ENCODE results near the gene VWF. TPM values are rescaled to one million over a fixed set of nuclear protein-coding genes. Genes with fewer than 3 reads are reported as not detected.
"Not testable (repeated sequence)": the region's sequence is repeated elsewhere in the genome, so short reads cannot be mapped to it uniquely, and the experiment has no call there.

Gene VWF
- total RNA-seq, 2 donors from 2014 or later: 248 to 476 TPM

GRCh38 chr12:6157482-6157881 lies 33.0 kb upstream of the VWF start:
- H3K27me3 ChIP-seq (ENCODE audit: control insufficient read depth, insufficient read depth, low read length, poor library complexity, severe bottlenecking): no peaks in the 10 kb centered on the region
- Mint-ChIP-seq H3K27me3 (ENCODE audit: insufficient read depth) (peaks cover 4% of the 10 kb centered on the region), H3K9me3 (no peaks in the 10 kb centered on the region), H3K27ac (no peak overlapping the region), H3K4me1 (peaks cover 25% of the 10 kb centered on the region), H3K4me3 (no peak overlapping the region), H3K36me3 (ENCODE audit: low read depth) (no peaks in the 10 kb centered on the region)
- TF ChIP-seq CTCF (conservative IDR thresholded peaks at IDR 0.05): no peak
- 96 to 100% methylated on average over 2 to 3 of the region's 4 CpGs for WGBS, 2 experiments (ENCODE audit: insufficient coverage in 1 of 2, insufficient read length in 1 of 2)
- DNase-seq: peak; percentile 24
- H3K9me3 ChIP-seq (ENCODE audit: control insufficient read depth, low read length): no peaks in the 10 kb centered on the region
- no peaks in the 10 kb centered on the region for H3K36me3 ChIP-seq (ENCODE audit: control insufficient read depth, insufficient read depth, low read length)
- no peak overlapping the region for H3K4me3 ChIP-seq (ENCODE audit: low read length)
- H3K27ac ChIP-seq (ENCODE audit: low read depth, low read length): no peak overlapping the region
- H3K9ac ChIP-seq (ENCODE audit: extremely low read depth, low read length, poor library complexity, severe bottlenecking): no peak overlapping the region
- no peaks in the 10 kb centered on the region for H3K4me1 ChIP-seq (ENCODE audit: control insufficient read depth, insufficient read depth, low read length)

GRCh38 chr12:6154730-6155459 lies 30.4 kb upstream of the VWF start:
- H3K27ac Mint-ChIP-seq: no peak overlapping the region
- no peak overlapping the region for H3K4me3 Mint-ChIP-seq
- Histone ChIP-seq H3K27me3 (ENCODE audit: control insufficient read depth, insufficient read depth, low read length, poor library complexity, severe bottlenecking) (no peaks in the 10 kb centered on the region), H3K36me3 (ENCODE audit: control insufficient read depth, insufficient read depth, low read length) (no peaks in the 10 kb centered on the region), H3K27ac (ENCODE audit: low read depth, low read length) (no peak overlapping the region), H3K4me3 (ENCODE audit: low read length) (no peak overlapping the region), H3K9ac (ENCODE audit: extremely low read depth, low read length, poor library complexity, severe bottlenecking) (no peak overlapping the region), H3K4me1 (ENCODE audit: control insufficient read depth, insufficient read depth, low read length) (no peaks in the 10 kb centered on the region), H3K9me3 (ENCODE audit: control insufficient read depth, low read length) (no peaks in the 10 kb centered on the region)
- peaks cover 11% of the 10 kb centered on the region for H3K4me1 Mint-ChIP-seq
- H3K36me3 Mint-ChIP-seq (ENCODE audit: low read depth): no peaks in the 10 kb centered on the region
- H3K9me3 Mint-ChIP-seq: no peaks in the 10 kb centered on the region
- DNase-seq: no peak
- peaks cover 2% of the 10 kb centered on the region for H3K27me3 Mint-ChIP-seq (ENCODE audit: insufficient read depth)
- no peak for TF ChIP-seq CTCF (conservative IDR thresholded peaks at IDR 0.05)
- 91 to 92% methylated on average over 11 to 15 of the region's 15 CpGs for WGBS, 2 experiments (ENCODE audit: insufficient coverage in 1 of 2, insufficient read length in 1 of 2)

GRCh38 chr12:6148722-6149121 lies 24.3 kb upstream of the VWF start:
- not testable (repeated sequence) for H3K36me3 Mint-ChIP-seq (ENCODE audit: low read depth); DNase-seq; H3K4me3 ChIP-seq (ENCODE audit: low read length); H3K4me1 Mint-ChIP-seq; H3K9me3 Mint-ChIP-seq; H3K9ac ChIP-seq (ENCODE audit: extremely low read depth, low read length, poor library complexity, severe bottlenecking); H3K27ac ChIP-seq (ENCODE audit: low read depth, low read length); H3K27ac Mint-ChIP-seq; H3K27me3 Mint-ChIP-seq (ENCODE audit: insufficient read depth); H3K4me3 Mint-ChIP-seq; H3K9me3 ChIP-seq (ENCODE audit: control insufficient read depth, low read length); H3K36me3 ChIP-seq (ENCODE audit: control insufficient read depth, insufficient read depth, low read length); H3K27me3 ChIP-seq (ENCODE audit: control insufficient read depth, insufficient read depth, low read length, poor library complexity, severe bottlenecking); H3K4me1 ChIP-seq (ENCODE audit: control insufficient read depth, insufficient read depth, low read length)
- WGBS, 2 experiments (ENCODE audit: insufficient coverage in 1 of 2, insufficient read length in 1 of 2): 90 to 98% methylated on average over 13 to 15 of the region's 15 CpGs
